Measurements from ENCODE around the gene CCL3.
"Not testable (repeated sequence)": the region's sequence is repeated elsewhere in the genome, so short reads cannot be mapped to it uniquely, and the experiment has no call there.

CCL3 gene

DNA sequence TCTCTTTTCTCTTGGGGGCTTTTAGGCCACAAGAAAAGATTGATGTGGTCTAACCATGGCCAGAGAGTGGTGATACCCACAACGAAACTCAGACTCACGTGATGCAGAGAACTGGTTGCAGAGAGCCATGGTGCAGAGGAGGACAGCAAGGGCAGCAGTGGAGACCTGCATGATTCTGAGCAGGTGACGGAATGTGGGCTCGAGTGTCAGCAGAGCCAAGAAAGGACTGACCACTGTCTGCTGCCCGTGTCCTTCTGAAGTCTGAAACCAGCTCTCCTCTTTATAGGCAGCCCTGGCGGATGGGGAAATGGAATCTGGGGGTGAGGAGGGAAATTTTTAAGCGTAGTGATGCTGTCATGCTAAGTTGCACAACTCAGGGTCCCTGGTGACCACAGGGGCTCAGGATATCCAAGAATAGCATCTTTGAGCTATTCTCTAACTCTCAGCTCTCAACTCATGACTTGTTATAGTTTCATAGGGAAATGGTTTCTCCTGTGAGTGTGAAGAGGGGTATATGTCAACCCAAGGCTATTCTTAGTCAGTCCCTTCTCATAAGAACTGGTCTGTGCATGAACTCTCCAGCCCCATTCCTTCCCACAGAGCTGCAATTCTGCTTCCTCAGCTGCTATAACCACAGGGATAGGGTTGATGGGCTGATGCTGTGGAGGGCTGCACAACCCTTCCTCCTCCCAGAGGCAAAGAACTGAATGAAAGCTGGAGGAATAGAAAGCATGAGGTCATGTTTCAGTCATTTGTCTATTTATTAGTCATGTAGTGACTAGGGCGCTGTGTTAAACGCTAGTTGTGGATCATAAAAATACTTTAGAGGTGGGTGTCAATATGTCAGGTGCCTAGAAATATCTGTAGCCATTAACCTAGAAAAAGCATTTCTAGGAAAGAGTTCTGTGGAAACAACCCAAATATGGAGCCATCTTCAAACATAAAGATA, at the start of gene CCL3:
CCL3 (minus strand) TSS at position 256 of the 949 bp plus-strand sequence; CDS start at position 171, 85 bp downstream.
- DNase-seq, result peak; percentile 53

DNA sequence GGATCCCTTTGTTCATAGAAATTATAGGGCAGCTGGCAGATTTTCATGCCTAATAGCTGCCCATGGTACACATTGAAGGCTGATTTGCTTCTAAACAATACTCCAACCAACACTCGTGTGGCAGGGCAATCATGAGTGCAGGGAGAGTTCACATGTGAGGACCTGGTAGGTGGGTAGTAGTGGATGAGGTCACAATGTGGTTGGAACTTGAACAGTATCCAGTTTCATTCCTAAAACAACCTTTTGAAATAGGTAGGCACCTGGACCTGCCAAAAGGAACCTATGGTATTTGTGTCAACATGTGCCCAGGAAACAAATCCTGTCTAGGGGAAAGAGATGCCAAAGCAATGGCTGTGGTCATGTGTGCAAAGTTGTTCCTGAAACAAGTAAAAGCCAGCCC, 46.5 kb upstream of the CCL3 start:
- DNase-seq, result no peak

- DNase-seq, result no peak
Measured at GRCh38 chr17:36136036-36136435, 46.1 kb upstream of the CCL3 start.

DNA sequence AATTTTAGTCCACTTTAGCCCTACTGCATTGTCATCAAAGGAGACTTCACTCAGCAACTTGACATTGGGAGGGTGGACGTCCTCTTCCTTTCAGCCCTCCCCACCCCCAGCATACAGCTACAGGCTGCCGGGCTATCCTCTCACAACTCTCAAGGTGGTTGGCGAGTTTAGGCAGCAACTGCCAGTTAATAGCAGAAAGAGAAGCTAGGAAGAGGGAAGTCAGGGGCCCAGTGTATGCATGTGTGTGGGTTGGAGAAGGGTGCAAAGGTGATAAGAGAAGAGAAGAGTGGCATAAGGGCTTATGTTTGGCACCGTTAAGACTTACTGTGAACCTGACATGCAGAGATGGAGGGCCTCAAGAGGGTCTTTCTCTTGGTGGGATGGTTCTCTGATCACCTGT, 45.5 kb upstream of the CCL3 start:
- no peak for DNase-seq

DNA sequence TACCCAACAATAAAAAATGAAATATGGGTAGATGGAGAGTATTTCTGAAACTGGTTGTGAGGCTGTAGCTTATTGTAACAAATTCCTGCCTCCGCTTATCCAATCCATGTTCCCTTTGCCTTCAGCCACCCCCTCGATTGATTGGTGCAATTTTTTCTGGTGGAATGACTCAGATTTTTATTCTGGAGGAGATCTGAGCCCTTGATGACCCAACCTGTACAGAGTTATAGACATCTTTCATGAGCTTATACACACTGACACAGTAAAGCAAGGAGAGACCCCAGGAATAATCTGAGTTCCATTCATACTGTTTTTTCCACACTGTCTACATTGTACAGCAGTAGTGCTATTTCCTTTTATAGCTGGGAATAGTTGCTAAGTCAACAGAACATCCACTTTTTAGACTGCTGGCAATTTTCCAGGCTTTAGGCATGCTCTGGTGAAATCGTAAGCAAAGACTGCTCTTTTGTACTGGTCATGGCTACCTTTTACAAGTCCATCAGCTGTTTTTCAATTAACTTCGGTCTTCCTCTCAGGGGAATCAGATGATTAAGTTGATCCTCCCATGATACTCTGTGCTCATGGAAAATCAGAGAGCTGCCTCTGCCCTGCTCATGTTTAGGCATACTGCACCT, 43.8 kb upstream of the CCL3 start:
- no peak for DNase-seq

DNA sequence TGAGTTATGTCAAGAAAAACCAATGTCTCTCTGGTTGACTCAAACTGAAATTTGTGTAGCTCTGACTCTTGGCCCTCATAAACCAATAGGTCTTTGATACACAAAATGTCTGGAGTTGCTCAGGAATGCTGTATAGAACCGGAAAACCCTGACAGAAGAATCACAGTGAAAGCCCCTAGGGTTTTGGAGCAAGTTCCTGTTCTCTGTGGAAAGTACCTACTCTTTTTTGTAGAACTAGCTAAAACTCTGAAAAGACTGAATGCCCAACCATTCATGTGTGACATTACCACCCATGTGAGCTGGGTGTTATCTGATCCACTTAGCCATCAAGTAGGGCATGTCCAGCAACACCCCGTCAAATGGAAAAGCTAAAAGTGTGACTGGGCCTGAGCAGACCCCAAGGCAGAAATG, 42.5 kb upstream of the CCL3 start:
- DNase-seq, result no peak

DNA sequence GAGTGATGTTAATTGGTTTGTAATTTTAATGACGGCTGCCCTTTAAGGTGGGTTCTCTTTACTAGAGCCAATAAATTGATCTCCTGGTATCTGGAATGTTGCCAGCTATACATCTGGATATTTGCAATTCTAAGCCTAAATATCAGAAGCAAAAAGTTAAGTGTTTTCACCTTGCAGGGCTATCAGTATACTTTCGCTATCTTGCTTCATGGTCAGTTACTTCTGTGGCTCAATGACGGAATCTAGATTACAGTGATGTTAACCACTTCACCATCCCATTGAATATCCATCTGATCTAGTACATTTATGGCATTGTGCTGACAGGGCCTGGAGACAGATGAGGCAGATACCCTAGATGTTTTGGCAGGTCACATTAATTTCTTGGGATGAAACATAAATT, 42.0 kb upstream of the CCL3 start:
- no peak for DNase-seq

GRCh38 chr17:36131421-36131820, 41.5 kb upstream of the CCL3 start:
- DNase-seq, result no peak

DNA sequence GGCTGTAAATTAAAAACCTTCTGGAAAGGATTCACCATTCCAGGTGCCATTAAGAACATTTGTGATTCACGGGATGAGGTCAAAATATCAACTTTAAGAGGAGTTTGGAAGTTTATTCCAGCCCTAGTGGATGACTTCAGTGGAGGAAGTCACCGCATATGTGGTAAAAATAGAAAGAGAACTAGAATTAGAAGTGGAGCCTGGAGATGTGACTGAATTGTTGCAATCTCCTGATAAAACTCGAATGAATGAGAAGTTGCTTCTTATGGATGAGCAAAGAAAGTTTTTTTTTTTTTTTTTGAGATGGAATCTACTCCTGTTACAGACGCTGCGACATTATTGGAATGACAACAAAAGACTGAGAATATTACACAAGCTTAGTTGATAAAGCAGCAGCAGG, 40.4 kb upstream of the CCL3 start:
- DNase-seq, result no peak

DNA sequence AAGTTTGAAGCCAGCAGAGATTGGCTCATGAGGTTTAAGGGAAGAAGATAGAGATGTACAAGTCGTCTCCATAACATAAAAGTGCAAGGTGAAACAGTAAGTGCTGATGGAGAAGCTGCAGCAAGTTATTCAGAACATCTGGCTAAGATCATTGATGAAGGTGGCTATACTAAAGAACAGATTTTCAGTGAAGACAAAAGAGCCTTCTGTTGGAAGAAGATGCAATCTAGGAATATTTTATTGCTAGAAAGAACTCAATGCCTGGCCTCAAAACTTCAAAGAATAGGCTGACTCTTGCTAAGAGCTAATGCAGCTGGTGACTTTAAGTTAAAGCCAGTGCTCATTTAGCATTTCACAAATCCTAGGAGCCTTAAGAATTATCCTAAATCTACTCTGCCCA, 39.7 kb upstream of the CCL3 start:
- no peak for DNase-seq

- no peak for DNase-seq
Measured at GRCh38 chr17:36128411-36128978, 38.6 kb upstream of the CCL3 start.

GRCh38 chr17:36127911-36128310, 38.0 kb upstream of the CCL3 start:
- DNase-seq, result no peak

- DNase-seq, result no peak
Measured at GRCh38 chr17:36127199-36127893, 37.4 kb upstream of the CCL3 start.

DNA sequence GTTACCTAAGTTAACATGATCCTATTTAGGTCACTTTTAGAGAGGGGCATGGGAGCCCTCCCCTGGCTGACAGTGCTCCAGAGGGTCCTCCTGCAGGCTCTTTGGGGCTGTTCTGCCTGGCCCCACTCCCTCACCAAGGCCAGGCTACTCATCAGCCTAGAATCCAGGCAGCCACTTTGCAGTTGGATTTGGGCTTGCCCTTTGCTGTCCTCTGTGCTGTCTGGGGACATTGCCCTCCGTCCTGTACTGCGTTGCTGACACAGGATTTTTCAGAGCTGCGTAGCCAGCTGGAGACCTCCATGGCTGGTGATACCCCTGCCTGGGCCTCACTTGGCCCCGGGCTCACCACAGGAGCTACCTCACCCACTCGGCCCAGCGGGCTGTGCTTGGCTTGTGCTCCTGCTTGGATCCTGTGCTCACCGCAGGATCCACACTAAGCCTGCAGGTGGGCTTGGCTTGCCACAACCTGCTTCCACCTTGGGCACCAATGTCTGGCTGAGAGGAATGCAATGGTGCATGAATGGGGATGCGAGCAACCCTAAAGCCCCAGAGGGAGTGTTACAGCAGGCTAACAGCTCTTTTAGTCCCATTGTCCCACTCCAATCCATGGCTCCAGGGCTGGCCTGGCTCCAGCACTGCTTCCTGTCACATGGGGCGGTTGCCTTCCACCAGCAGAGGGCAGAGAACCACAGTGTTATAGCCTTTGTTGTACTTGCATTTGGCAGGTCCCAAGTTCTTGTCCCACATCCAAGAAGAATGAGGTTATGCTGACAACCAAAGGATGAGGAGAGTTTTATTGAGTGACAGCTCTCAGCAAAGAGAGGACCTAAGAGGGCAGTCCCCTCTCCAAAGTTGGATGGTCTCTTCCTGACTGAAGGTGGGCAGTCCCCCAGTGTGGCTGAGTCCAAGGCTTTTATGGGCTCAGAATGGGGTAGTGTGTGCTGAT, 35.2 kb upstream of the CCL3 start:
- DNase-seq, result no peak

- no peak for DNase-seq
Measured at GRCh38 chr17:36123431-36123830, 33.5 kb upstream of the CCL3 start.

DNA sequence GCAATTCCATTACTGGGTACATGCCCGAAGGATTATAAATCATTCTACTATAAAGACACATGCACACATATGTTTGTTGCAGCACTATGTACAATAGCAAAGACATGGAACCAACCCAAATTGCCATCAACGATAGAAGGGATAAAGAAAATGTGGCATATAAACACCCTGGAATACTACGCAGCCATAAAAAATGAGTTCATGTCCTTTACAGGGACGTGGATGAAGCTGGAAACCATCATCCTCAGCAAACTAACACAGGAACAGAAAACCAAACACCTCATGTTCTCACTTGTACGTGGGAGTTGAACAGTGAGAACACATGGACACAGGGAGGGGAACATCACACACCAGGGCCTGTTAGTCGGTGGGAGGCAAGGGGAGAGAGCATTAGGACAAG, 31.2 kb upstream of the CCL3 start:
- not testable (repeated sequence) for DNase-seq

DNA sequence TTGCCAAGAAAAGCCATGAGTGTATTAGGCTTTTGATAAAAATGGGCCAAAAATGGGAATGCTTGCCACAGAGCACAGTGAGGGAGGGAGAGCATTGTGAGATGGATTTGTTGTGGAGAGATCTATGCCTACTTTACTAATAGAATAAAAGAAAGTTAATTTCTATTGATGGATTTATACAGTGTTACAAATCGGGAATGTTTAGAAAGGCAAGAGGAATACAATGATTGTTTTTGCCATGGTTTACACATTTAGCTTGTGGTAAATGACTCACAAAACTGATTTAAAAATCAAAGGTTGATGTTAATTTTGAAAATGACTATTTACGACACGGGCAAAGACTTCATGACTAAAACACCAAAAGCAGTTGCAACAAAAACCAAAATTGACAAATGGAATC, 30.3 kb upstream of the CCL3 start:
- DNase-seq, result no peak

DNA sequence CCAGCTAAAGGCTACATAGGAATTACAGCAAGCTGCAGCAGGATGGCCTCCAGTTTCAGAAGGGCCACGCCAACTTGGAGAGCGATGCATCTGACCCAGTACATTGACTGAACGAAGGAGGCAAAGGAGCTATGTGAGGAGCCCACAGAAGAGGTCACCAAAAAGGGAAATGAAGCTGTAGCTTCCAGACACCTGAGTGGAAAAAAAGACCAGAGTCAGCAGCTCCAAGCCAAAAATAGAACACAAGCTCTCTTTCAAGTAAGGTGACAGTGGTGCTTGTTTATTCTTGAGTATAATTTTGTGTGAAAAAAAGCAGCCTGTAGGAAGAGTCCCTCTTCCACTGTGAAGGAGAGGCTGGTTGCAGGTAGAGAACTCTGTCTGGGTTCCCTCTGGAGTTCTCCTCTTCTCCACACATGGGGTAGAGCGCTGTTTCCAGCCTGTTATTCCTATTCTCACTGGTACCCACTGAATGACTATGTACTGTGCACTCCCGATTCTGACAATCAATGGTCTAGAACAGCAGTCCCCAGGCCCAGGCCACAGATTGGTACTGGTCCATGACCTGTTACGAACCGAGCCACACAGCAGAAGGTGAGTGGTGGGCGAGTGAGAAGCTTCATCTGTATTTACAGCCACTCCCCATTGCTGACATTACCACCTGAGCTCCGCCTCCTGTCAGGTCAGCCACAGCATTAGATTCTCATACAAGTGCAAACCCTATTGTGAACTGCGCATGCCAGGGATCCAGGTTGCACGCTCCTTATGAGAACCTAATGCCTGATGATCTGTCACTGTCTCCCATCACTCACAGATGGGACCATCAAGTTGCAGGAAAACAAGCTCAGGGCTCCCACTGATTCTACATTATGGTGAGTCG, 28.8 kb upstream of the CCL3 start:
- DNase-seq, result no peak

DNA sequence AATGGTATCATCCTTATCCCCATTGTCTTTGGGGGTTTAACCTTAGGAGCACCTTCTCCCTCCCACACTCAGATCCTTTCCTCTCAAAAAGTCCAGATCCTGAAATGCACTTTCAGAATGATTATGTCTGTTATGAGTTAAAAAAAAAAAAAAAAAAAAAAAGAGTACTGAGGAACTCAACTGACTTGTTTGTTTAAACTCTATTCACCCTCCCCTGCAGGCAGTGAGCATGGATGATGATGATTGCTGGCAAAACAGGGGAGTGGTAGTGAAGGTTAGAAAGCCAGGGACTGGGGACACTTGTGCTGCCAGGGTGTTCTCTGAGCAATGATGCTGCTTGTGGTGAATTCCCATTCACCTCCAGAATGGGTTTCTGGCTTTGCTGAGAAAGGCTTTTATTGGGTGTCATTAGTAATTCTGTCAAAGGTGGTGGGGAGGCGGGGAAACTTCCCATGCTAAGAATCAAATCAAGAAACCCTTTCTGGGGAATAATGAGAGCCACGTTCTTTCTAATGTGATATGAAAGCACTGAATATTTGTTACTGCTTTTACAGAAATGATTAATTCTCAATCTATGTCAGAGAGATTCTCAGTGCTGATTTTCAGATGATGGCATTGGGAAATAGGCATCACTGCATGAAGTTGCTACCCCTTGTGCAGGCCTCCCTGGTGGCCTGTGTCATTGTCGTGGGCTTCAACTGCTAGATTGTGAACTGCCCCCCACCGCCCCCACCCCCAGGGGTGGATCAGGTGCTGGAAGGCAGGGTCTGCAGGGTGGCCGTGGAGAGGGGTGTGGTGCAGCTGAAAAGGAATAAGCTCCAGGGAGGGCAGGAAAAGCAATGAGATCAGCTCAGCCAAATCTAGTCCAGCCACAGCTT, 27.8 kb upstream of the CCL3 start:
- DNase-seq, result peak; percentile 69

DNA sequence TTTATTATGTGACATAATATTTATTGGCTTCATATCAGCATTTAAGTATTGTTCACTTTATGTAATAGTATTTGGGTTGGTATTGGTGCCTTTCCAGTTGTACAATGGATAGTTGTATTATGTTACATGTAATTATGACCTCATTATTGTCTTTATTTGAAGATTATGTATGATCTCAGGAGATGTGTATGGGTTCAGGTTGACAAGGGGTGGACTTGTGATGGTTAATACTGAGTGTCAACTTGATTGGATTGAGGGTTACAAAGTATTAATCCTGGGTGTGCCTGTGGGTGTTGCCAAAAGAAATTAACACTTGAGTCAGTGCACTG, 25.7 kb upstream of the CCL3 start:
- DNase-seq, result not testable (repeated sequence)

All from stimulated activated CD4-positive, alpha-beta T cell treated with anti-CD3 and anti-CD28 coated beads, Interleukin-4, amount 100 ng/mL, for 24 hours (primary cell).